GM10248 (cell line): ENCODE data around the gene RNASET2.

ENCODE experiments used
- CTCF ChIA-PET: fragments of 300-600 bp; sonication (Branson Sonifier 250); formaldehyde crosslinking; extraction: SDS; loops from one replicate; lab custom pipeline; 2021; ENCODE audit warnings: antibody characterized with exemption; lab: Yijun Ruan, JAX
- POLR2A ChIA-PET: fragments of 350-650 bp; sonication (Branson Sonifier 250); formaldehyde crosslinking; extraction: SDS; loops from one replicate; lab custom pipeline; 2020; ENCODE audit warnings: antibody characterized with exemption; lab: Yijun Ruan, JAX
- DNase-seq: peaks from one replicate; pipeline ENCODE4 v3.0.0; 2012; ENCODE audit errors: extremely low spot score
- CTCF ChIP-seq: IDR thresholded peaks from 2 replicates; pipeline ENCODE4 v1.5.1; 2012; ENCODE audit warnings: mild to moderate bottlenecking, low read depth; ENCODE audit errors: extremely low read depth, missing control alignments, control extremely low read depth

The RNASET2 gene

DNA sequence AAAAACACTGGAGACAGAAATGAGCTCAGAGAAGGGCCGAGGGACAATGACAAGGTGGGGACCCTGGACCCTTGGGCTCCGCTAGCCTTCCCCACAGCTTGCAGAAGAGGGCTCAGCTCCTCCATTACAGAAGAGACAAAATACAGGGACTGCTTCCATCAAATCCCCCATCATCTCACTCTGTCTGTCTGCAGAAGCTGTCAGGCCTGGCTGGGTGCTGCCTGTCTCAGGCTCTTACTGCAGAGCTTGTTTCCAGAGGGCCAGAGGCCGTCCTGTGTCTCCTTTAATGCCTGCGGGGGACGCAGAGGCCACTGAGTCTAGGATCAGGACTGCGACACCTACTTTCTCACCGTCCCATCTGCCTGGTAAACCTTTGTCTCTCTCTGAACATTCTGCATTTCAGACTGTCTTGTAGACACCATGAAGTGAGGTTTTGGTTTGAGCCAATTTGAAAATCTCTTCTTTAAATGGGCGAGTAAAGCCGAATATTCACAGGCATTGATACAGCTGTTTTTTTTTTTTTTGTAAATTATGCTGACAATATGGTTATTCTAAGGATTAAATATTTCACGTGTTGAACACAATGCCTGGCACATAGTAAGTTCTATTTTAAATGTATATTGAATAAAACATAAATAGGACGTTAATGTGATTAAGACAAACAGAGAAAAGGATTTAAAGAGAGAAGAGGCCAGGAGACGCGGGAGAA, 28.3 kb downstream of the RNASET2 start:
- POLR2A ChIA-PET = no interaction called here
- CTCF ChIA-PET = interaction anchor here (1.1 to 2.7 kb wide), 4 partner anchors 9 to 61 kb away, joined by 3 to 13 read pairs (median 5); partner anchors contain the start of gene RNASET2
- no peak for TF ChIP-seq CTCF
- no peak for DNase-seq

GRCh38 chr6:166927240-166927934, 29.0 kb downstream of the RNASET2 start:
- ChIA-PET POLR2A (no interaction called here), CTCF (interaction anchor here (1.5 to 2.7 kb wide), 2 partner anchors 20 to 62 kb away, joined by 4 to 13 read pairs; no protein-coding TSS in a partner anchor)
- DNase-seq = no peak
- TF ChIP-seq CTCF = no peak

DNA sequence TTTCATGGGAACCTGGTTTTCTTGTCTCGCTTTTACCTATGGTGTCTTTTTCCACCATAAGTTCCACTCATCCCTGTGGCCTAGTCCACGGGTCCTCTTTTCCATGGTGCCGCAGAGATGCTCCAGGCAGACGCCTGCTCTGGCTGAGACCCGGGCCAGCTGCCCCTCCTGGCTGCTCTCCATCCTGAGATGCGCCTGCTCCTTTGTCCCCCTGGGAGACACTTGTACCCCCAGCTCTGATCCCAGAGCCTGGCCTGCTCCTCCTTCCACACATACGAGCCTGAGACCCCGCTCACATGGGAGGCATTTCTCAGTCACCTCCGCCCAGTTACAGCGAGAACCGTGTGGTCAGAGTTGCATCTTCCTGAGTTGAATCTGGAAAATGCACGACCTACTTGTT, 29.6 kb downstream of the RNASET2 start:
- TF ChIP-seq CTCF = no peak
- POLR2A ChIA-PET = interaction anchor here (0.7 kb wide), 1 partner anchor 62 kb away, joined by 5 read pairs; no protein-coding TSS in a partner anchor
- DNase-seq = peak; percentile 8
- CTCF ChIA-PET = interaction anchor here (0.9 to 2.7 kb wide), 2 partner anchors 63 to 151 kb away, joined by 3 to 13 read pairs; no protein-coding TSS in a partner anchor

- no peak for TF ChIP-seq CTCF
- CTCF ChIA-PET = interaction anchor here (1.0 to 2.7 kb wide), 2 partner anchors 10 to 64 kb away, joined by 3 to 13 read pairs; no protein-coding TSS in a partner anchor
- no peak for DNase-seq
- POLR2A ChIA-PET = no interaction called here
These were observed 31.0 kb downstream of the RNASET2 start for GRCh38 chr6:166925141-166925996.

DNA sequence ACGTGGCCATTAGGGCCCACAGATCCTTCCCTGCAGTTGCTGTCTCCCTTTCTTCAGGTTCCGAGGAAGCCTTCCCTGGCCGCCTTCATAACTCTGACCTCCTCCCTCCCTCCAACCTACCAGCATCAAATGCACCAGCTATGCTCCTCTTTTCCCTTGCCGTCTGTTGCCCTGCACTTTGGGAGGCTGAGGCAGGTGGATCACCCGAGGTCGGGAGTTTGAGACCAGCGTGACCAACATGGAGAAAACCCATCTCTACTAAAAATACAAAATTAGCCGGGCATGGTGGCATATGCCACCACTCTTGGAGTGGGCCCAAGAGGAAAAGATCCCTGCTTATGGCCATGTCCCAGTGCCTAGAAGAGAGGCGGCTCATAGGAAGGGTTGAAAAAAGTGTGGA, 31.8 kb downstream of the RNASET2 start:
- POLR2A ChIA-PET = no interaction called here
- TF ChIP-seq CTCF = no peak
- peak; percentile 3 for DNase-seq
- CTCF ChIA-PET = interaction anchor here (1.0 kb wide), 1 partner anchor 11 kb away, joined by 3 read pairs; no protein-coding TSS in a partner anchor

GRCh38 chr6:166922937-166923336, 33.4 kb downstream of the RNASET2 start:
- ChIA-PET POLR2A (no interaction called here), CTCF (interaction anchor here (1.1 kb wide), 1 partner anchor 28 kb away, joined by 4 read pairs; no protein-coding TSS in a partner anchor)
- DNase-seq = no peak
- TF ChIP-seq CTCF = no peak
